GM18499 (cell line): Measurements from ENCODE around the gene ADAM11.

Experiments
- ATAC-seq: cut with Tn5 transposase; IDR thresholded peaks from one replicate; pipeline ENCODE4 v1.9.1; 2021; ENCODE audit warnings: moderate number of reproducible peaks; ENCODE audit not compliant: insufficient read depth, unreplicated experiment

ADAM11 gene

DNA sequence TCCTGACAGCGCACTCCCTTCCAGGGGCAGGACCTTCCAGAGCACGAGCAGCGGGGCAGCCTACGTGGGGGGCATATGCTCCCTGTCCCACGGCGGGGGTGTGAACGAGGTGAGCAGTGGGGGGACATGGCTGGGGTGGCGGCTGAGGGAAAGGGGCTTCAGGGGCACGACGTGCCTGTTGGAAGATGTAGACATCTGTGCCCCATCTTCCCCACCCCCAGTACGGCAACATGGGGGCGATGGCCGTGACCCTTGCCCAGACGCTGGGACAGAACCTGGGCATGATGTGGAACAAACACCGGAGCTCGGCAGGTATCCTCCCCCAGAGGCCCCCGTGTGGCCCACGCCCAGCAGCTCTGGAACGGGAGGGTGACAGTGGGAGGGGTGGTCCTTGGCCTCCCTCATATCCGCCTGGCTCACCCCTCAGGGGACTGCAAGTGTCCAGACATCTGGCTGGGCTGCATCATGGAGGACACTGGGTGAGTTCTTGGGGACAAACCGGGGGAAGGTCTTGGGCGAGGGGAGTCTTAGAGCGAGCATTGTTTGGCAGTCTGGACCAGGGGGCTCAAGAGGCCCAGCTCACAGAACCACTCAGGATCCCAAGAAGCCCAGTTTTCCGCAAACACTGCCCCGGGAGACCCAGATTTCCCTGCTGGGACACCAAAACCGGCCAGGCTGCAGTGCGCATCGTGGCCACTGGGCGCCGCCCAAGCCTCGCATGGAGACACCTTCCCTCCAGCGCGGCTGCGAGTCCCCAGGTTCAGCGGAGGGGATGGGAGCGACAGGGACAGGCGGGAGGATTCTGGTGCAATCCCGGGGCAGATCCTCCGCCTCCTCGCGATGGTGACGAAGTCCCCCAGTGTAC, 15.7 kb downstream of the ADAM11 start:
- ATAC-seq, result no peak

DNA sequence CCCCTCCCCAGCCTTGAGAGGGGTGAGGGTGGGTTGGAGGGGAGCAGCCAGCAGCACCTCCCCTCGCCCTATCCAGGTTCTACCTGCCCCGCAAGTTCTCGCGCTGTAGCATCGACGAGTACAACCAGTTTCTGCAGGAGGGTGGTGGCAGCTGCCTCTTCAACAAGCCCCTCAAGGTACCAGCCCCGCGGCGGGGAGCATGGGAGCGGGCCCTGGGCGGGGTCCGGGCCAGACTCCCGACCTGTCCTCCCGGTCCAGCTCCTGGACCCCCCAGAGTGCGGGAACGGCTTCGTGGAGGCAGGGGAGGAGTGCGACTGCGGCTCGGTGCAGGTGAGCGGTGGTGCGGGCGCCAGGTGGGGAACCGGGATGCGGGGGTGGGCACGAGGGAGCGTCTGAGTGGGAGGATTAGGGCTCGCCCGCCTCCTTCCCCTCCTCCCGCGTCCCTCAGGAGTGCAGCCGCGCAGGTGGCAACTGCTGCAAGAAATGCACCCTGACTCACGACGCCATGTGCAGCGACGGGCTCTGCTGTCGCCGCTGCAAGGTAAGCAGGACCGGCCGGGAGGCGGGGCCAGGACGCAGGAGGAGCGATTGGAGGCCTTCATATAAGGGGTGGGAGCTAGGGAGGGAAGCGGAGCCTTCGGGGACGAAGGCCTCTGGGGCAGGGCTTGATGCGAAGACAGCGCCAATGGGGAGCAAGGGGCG, 16.5 kb downstream of the ADAM11 start:
- no peak for ATAC-seq

DNA sequence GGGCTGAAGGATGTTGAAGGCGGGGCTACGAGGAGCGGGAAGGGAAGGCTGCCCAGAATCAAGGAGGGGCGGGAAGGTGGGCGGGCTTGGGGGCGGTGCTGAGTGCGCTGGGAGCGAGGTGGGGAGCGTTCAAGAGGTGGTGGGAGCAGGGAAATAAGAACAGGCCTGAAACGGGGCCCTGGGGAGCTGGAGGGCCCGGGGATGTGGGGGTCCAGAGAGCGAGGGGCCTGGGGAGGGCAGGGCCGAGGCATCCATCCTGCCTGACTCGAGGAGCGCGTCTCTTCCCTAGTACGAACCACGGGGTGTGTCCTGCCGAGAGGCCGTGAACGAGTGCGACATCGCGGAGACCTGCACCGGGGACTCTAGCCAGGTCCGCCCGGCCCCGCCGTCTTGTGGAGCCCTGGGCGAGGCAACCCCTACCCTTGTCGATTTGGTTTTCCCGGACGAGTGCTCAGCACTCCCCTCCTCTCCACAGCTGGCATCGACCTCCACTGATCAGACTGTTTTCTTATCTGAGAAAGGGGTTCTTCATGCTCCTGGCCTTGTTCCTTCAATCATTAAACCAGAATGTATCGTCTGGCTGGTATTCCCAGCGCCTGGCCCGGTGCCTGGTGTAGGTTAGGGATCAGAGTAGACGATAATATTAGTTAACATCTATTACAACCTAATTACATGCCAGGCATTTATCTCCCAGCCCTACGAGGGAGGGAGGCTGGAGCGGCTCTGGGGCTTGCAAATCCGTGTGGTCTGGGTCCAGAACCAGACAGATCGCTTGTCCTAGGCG, 17.2 kb downstream of the ADAM11 start:
- no peak for ATAC-seq

DNA sequence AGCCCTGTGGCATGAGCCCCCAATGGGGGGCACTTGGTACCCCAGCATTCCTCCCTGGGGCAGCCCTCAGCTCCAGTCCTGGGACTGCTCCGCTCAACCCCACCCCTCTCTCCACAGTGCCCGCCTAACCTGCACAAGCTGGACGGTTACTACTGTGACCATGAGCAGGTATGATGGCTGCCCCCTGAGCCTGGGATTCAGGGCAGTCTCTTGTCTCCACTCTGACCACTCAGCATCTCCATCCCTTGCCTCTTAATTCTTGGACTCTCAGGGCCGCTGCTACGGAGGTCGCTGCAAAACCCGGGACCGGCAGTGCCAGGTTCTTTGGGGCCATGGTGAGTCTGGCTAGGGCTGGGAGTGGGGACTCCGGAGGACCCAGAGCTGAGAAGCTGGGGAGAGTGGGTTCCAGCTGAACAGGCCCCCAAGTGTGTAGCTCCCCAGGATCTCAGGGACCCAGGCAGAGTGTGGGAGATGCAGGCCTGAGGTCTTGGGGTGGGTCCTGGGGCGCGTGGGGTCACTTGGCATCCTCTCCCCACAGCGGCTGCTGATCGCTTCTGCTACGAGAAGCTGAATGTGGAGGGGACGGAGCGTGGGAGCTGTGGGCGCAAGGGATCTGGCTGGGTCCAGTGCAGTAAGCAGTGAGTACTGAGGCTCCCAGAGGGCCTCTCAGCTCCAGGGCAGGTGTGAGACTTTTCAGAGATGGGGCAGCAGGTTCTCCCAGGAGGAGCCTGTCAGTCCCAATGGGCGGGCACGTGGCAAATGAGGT, 18.0 kb downstream of the ADAM11 start:
- no peak for ATAC-seq

DNA sequence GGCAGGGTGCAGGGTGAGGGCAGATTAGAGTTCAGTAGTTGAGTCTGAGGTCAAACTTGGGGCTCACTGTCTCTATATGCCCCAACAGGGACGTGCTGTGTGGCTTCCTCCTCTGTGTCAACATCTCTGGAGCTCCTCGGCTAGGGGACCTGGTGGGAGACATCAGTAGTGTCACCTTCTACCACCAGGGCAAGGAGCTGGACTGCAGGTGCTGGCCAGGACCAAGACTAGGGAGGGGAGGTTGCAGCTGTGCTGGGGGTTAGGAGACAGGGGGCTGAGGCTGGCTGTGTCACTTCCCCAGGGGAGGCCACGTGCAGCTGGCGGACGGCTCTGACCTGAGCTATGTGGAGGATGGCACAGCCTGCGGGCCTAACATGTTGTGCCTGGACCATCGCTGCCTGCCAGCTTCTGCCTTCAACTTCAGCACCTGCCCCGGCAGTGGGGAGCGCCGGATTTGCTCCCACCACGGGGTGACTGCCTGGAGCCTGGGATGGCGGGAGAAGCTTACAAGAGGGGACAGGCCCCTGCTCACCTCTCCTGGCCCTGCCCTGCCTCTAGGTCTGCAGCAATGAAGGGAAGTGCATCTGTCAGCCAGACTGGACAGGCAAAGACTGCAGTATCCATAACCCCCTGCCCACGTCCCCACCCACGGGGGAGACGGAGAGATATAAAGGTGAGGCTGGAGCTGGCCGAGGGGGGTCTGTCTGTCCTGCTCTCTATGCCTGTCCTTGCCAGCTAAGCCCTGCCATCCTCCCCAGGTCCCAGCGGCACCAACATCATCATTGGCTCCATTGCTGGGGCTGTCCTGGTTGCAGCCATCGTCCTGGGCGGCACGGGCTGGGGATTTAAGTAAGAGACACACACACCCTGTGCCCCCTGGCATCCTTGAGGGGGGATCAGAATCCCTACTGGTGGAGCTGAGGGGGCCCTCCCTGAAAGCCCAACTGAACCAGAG, 18.9 kb downstream of the ADAM11 start:
- no peak for ATAC-seq

DNA sequence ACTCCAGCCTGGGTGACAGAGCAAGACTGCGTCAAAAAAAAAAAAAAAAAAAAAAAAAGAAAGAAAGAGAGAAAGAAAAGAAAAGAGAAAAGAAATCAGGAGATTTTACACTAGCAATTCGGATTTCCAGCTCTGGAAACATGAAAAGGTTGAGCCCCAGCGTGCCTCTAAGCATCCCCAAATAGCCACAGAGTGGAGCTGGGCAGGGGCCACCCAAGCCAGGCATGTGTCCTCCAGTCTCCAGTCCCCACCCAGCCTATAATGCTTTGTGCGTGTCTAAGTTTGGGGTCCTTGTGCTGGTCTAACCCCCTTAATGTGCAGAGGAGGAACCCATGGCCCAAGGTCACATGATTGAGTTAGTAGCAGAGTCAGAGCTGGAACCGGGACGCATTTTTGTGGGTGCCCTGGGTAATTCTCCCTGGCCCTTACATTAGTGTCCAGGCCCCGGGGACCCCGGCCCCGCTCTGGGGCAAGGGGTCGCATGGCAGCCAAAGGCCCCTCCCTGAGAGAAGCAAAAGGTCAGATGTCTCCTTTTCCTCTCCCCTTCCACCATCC, 19.9 kb downstream of the ADAM11 start:
- ATAC-seq, result no peak

DNA sequence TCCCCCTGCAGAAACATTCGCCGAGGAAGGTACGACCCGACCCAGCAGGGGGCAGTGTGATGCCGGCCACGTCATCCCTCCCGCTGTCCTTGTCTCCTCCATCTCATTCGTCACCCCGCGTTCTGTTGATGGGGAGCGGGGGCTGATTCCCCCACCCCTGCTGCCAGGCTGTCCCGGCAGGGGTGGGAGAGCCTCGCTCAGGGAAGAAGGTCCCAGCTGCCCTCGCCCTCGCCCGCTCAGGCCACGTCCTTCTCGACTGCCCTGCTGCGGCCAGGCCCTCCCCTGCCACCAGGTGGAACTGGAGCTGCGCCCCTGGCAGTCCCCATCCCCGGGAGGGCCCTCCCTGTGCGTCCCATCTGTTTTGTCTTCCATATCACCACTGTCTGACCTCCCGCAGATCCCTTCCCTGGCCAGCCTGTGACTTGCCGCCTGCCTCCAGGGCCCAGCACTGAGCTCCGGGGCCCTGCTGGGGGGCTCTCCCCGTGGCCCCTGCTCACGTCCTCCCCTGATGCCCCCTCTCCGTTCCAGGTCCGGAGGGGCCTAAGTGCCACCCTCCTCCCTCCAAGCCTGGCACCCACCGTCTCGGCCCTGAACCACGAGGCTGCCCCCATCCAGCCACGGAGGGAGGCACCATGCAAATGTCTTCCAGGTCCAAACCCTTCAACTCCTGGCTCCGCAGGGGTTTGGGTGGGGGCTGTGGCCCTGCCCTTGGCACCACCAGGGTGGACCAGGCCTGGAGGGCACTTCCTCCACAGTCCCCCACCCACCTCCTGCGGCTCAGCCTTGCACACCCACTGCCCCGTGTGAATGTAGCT, 20.6 kb downstream of the ADAM11 start:
- no peak for ATAC-seq

DNA sequence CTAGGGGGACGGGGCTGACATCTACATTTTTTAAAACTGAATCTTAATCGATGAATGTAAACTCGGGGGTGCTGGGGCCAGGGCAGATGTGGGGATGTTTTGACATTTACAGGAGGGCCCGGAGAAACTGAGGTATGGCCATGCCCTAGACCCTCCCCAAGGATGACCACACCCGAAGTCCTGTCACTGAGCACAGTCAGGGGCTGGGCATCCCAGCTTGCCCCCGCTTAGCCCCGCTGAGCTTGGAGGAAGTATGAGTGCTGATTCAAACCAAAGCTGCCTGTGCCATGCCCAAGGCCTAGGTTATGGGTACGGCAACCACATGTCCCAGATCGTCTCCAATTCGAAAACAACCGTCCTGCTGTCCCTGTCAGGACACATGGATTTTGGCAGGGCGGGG, 21.4 kb downstream of the ADAM11 start:
- ATAC-seq, result no peak

DNA sequence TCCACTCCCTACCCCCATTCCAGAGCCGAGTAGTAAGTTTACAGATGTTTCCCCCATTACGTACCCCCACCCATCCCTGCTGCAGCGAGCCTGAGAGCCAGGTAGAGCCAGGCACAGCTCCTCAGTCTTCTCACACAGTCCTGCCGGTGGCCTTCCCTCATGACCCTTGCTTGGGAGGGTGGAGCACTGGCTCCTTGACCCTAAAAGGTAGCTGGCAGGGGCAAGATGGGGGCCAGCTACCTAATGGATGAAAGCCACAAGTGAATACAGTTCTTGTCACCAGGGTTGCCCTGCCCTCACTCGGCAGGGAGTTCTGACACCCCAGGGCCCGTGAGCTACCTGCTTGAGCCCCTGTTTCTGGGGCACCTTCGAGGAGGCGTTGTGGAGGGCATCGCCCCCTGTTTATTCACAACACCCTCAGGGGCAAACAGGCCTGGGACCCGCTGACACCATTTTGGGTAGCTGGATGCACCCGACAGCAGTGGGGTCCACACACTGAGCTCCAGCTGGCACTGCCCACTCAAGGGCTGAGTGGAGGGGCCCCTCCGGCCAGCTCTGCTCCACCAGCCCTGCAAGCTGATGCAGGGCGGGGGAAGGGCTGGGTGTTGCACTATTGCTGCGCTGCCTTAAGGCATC, 22.2 kb downstream of the ADAM11 start:
- no peak for ATAC-seq

DNA sequence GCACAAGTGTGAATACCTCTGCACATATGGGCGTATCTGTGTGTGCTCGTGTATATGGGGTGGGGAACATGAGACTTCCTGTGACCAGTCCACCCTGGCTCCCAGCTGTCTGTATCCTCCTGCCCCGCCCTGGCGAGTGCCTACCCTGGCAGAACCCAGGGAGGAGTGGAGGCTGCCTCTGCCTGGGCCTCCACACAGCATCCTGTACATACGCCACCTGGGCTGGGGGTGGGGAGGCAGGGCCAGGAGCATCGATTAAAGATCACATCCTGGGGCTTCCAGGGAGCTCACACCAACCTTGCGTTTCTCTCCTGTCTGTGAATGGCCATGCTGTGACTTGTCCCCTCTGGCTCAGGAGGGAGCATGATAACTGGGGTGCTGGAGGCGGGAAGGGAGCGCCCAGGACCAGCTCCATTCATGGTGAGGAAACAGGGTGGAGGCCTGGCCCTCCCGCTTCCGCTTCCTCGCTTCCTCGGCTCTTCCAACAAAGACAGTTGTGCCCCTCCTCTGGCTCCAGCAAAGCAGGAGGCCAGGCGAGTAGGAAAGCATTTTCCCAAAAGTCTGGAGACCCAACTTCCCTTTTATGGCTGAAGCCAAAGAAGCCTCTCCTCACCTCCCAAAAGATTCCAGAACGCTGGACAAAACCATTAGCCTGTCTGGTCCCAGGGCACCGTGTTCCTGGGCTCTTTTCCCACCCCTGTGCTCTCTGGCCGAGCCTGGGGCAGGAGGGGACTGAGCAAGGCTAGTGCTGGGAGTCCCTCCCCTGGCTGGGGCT, 22.9 kb downstream of the ADAM11 start:
- no peak for ATAC-seq

DNA sequence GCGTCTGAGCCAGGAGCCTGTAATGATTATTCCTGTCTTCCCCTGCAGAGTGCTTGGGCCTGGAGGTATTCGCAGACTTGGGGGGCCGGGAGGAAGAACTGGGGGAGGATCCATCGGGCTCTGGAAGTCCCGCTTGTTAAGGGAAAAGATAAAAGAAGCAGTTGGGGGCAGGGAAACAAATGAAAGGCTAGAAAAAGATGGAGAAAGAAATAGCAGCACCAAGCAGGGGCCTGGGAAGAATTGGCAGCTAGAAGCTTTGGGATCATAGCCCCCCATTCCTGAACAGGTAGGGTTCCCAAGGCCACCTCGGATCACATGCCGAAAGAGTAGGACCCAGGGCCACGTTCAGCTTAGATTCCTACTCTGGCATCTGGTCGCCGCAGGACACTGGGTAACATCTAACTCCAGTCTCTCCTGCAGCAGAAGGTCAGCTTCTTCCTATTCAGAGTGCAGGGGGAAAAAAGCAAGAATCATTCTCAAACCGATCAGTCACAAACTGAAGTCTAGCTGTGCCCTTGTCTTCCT, 23.6 kb downstream of the ADAM11 start:
- no peak for ATAC-seq

DNA sequence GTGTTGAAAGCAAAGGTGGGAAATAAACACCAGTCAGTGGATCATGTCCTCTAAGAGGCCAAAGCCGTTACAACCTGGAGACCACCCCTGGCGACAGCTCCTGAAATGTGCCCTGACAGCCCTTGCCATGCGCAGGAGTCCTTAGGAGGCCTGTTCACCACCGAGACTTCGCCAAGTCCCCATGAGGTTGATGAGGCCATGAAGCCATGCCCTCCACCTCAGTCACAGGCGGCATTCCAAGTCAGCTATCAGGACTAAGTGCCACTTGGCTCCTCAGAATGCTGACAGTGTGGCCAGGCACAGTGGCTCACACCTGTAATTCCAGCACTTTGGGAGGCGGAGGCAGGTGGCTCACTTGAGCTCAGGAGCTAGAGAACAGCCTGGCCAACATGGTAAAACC, 27.1 kb downstream of the ADAM11 start:
- no peak for ATAC-seq

DNA sequence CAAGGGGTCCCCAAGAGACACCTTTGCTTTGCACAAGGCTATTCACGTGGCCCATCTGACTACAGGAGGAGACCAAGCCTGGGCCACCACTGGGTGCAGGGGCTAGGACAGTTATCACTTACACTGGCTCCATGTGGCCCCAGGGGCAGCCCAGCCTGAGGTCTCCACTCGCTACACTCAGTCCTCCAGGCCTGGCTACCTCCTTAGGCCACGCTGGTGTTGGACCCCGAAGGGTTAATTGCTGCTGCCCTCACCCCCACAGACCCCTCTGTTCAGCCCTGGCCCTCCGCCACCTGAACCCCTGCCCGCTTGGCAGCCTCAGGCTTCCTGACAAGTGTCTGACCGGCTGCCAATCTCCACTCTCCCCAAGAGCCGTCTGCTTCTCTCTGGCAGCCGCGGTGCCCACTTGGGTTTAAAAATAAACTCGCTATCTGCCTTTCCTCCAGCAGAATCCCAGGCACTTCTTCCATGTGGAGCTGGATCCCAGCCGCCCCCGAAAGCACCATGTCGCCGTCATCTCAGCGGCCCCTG, 27.8 kb downstream of the ADAM11 start:
- no peak for ATAC-seq

DNA sequence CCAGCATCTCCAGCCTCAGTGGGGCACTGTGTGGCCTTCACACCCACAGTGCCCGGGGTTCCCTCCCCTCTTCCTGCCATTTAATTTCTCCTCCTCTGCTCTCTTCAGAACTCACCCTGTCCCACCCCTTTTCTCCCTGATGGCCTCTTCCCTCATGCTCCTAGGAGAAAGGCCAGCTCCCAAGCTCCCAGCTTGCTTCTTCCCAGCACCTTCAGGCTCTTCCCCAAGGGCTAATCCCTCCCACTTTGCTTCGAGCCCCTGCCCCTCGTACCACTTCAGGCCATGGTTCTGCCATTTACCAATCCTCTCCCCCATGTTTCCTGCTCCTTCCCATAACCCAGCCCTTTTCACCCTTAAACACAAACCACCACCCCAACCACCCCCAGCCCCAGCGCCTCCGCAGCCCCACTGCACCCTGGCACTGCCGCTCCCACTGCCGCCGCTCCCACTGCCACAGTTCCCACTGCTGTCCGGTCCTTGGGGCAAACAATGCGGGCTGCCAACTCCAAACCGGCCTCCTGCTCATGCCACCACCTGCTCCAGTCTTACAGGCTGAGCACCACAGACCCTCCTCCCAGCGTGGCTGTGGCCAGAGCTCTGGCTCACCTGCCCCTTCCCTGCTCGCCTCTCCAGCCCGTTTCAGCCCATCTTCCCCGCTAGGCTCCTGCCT, 28.6 kb downstream of the ADAM11 start:
- no peak for ATAC-seq

DNA sequence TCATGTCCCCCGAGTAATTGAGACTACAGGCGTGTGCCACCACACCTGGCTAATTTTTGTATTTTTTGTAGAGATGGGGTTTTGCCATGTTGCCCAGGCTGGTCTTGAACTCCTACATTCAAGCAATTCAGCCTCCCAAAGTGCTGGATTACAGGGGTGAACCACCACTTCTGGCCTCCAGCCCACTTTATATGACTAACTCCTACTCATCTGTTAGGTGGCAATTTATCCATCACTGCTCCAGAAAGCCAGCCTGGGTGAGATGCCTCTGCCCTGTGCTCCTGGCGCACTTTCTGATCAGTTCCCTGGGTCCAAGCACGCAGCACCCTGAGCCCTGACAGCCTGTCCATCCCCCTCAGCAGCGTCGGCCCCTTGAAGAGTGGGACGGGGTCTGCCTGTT, 29.4 kb downstream of the ADAM11 start:
- ATAC-seq, result no peak

DNA sequence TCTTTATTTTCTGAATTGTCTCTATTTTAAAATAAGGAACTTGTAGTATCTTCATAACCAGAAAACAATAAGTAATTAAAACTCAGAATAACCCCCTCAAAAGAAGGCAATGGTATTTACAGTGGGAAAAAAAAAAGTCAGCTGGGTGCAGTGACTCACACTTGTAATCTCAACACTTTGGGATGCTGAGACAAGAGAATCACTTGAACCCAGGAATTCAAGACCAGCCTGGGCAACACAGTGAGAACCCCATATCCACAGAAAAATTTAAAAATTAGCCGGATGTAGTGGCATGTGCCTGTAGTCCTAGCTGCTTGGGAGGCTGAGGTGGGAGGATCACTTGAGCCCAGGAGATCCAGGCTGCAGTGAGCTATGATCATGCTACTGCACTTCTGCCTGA, 33.5 kb downstream of the ADAM11 start:
- no peak for ATAC-seq
